ENCODE results near the gene RNASE11.

RNASE11 gene

GRCh38 chr14:20614038-20614840 is 26.4 kb upstream of the RNASE11 start:
- TF ChIP-seq CTCF (IDR thresholded peaks at IDR 0.05; ENCODE audit: control insufficient read depth, insufficient read depth, low read depth, low read length, missing control alignments): no peak
- H3K4me3 ChIP-seq (ENCODE audit: control insufficient read depth, low read depth, low read length): peak overlapping the region; percentile 57
- DNase-seq (ENCODE audit: low read depth): no peak

- peak overlapping the region; percentile 57 for H3K4me3 ChIP-seq (ENCODE audit: control insufficient read depth, low read depth, low read length)
- TF ChIP-seq CTCF (IDR thresholded peaks at IDR 0.05; ENCODE audit: control insufficient read depth, insufficient read depth, low read depth, low read length, missing control alignments): peak; percentile 70
- peak; percentile 97 for DNase-seq (ENCODE audit: low read depth)
Measured at GRCh38 chr14:20613094-20614037, 25.6 kb upstream of the RNASE11 start.

GRCh38 chr14:20612403-20612802 is 24.6 kb upstream of the RNASE11 start:
- no peak for DNase-seq (ENCODE audit: low read depth)
- no peak overlapping the region for H3K4me3 ChIP-seq (ENCODE audit: control insufficient read depth, low read depth, low read length)
- TF ChIP-seq CTCF (IDR thresholded peaks at IDR 0.05; ENCODE audit: control insufficient read depth, insufficient read depth, low read depth, low read length, missing control alignments): no peak

- DNase-seq (ENCODE audit: low read depth): no peak
- TF ChIP-seq CTCF (IDR thresholded peaks at IDR 0.05; ENCODE audit: control insufficient read depth, insufficient read depth, low read depth, low read length, missing control alignments): no peak
- no peak overlapping the region for H3K4me3 ChIP-seq (ENCODE audit: control insufficient read depth, low read depth, low read length)
Measured at GRCh38 chr14:20611277-20611676, 23.5 kb upstream of the RNASE11 start.

GRCh38 chr14:20610002-20610765 is 22.4 kb upstream of the RNASE11 start:
- peak overlapping the region; percentile 57 for H3K4me3 ChIP-seq (ENCODE audit: control insufficient read depth, low read depth, low read length)
- no peak for DNase-seq (ENCODE audit: low read depth)
- no peak for TF ChIP-seq CTCF (IDR thresholded peaks at IDR 0.05; ENCODE audit: control insufficient read depth, insufficient read depth, low read depth, low read length, missing control alignments)

Data from AG09309 (cell line).